Endothelial cell of umbilical vein (primary cell): Measurements from ENCODE around the gene MYBBP1A.

Experiments
- EZH2 ChIP-seq: IDR thresholded peaks from 2 replicates; pipeline ENCODE4 v1.6.1; 2012; ENCODE audit warnings: borderline replicate concordance, low read depth, mild to moderate bottlenecking, moderate library complexity, low read length, inconsistent platforms; ENCODE audit not compliant: severe bottlenecking
- MAX ChIP-seq: IDR thresholded peaks from 2 replicates; pipeline ENCODE4 v1.6.1; 2011; ENCODE audit not compliant: insufficient read depth, insufficient read length
- MYC ChIP-seq: IDR thresholded peaks from one replicate; pipeline ENCODE4 v1.6.1; 2011; ENCODE audit warnings: mild to moderate bottlenecking, low read depth, low read length
- POLR2A ChIP-seq: IDR thresholded peaks from 2 replicates; pipeline ENCODE4 v1.6.1; 2012; ENCODE audit warnings: low read depth, mild to moderate bottlenecking, control low read depth, low read length
- POLR2AphosphoS5 ChIP-seq: IDR thresholded peaks from 2 replicates; pipeline ENCODE4 v1.6.1; 2012; ENCODE audit warnings: low read depth, mild to moderate bottlenecking, control low read depth, low read length, moderate library complexity; ENCODE audit not compliant: insufficient read depth
- TF ChIP-seq, protein P1 (sequence below), 2 donors: IDR thresholded peaks; 1 replicate in 1 of 2; 2 replicates in 1 of 2; pipeline ENCODE4 v1.5.1; 2011; ENCODE audit warnings: low read length in 2 of 2, mild to moderate bottlenecking in 2 of 2, moderate library complexity in 2 of 2, control low read depth in 1 of 2, inconsistent platforms in 1 of 2, low read depth in 1 of 2; ENCODE audit not compliant: insufficient read depth in 1 of 2; ENCODE audit errors: extremely low read depth in 1 of 2

GRCh38 chr17:4584917-4585637, 29.9 kb upstream of the MYBBP1A start:
- TF ChIP-seq POLR2AphosphoS5 = no peak
- no peak for TF ChIP-seq POLR2A
- TF ChIP-seq, protein P1, sequence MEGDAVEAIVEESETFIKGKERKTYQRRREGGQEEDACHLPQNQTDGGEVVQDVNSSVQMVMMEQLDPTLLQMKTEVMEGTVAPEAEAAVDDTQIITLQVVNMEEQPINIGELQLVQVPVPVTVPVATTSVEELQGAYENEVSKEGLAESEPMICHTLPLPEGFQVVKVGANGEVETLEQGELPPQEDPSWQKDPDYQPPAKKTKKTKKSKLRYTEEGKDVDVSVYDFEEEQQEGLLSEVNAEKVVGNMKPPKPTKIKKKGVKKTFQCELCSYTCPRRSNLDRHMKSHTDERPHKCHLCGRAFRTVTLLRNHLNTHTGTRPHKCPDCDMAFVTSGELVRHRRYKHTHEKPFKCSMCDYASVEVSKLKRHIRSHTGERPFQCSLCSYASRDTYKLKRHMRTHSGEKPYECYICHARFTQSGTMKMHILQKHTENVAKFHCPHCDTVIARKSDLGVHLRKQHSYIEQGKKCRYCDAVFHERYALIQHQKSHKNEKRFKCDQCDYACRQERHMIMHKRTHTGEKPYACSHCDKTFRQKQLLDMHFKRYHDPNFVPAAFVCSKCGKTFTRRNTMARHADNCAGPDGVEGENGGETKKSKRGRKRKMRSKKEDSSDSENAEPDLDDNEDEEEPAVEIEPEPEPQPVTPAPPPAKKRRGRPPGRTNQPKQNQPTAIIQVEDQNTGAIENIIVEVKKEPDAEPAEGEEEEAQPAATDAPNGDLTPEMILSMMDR (IDR thresholded peaks at IDR 0.05; ENCODE audit: extremely low read depth in 1 of 2, insufficient read depth in 1 of 2, low read depth in 1 of 2, low read length in 2 of 2) = no peak
- no peak for TF ChIP-seq EZH2
- TF ChIP-seq MYC = no peak
- no peak for TF ChIP-seq MAX
